K562 (cell line): Measurements from ENCODE around the gene DNASE1L2. TPM values are rescaled to one million over a fixed set of nuclear protein-coding genes. Genes with fewer than 3 reads are reported as not detected.

Source experiments
- CBFA2T2 ChIP-seq: fragments of 450-650 bp; conservative IDR thresholded peaks from 2 replicates; pipeline ENCODE4 v1.6.1; 2017; ENCODE audit warnings: mild to moderate bottlenecking
- ELF4 ChIP-seq: fragments of 450-650 bp; formaldehyde crosslinking; IDR thresholded peaks from 2 replicates; pipeline ENCODE4 v1.4.0; 2022; ENCODE audit warnings: missing genetic modification characterization
- ETV6 ChIP-seq, 3 experiments: fragments of 150-350 bp in 1 of 3; sonication (generic) in 1 of 3; formaldehyde crosslinking in 1 of 3; IDR thresholded peaks; 2 replicates each; pipeline versions ENCODE4 v1.6.1 to v1.8.0; 2014 to 2022; ENCODE audit warnings: borderline replicate concordance in 2 of 3, low read depth in 2 of 3, antibody characterized with exemption in 1 of 3, low read length in 1 of 3, mild to moderate bottlenecking in 1 of 3, missing genetic modification reagents in 1 of 3
- HLTF ChIP-seq: fragments of 450-650 bp; IDR thresholded peaks from 2 replicates; pipeline ENCODE4 v1.6.1; 2016
- HMG20B ChIP-seq: fragments of 250-450 bp; sonication (Bioruptor Pico); IDR thresholded peaks from 2 replicates; pipeline ENCODE4 v1.5.0; 2021; ENCODE audit warnings: mild to moderate bottlenecking
- NR2C1 ChIP-seq, 2 experiments: fragments of 450-650 bp; IDR thresholded peaks; 2 replicates each; pipeline ENCODE4 v1.6.1; 2017; ENCODE audit warnings: mild to moderate bottlenecking in 2 of 2, antibody characterized with exemption in 1 of 2, inconsistent platforms in 1 of 2, missing compliant biosample characterization in 1 of 2, missing genetic modification characterization in 1 of 2
- NR2C2 ChIP-seq, 2 experiments: fragments of 200-800 bp in 1 of 2; sonication (Bioruptor generic) in 1 of 2; sonication (generic) in 1 of 2; formaldehyde crosslinking in 1 of 2; IDR thresholded peaks; 2 replicates each; pipeline versions ENCODE4 v1.6.1 to v1.8.0; 2016 to 2022; ENCODE audit warnings: mild to moderate bottlenecking in 1 of 2, missing compliant biosample characterization in 1 of 2, missing genetic modification characterization in 1 of 2, missing genetic modification reagents in 1 of 2
- SMARCB1 ChIP-seq: IDR thresholded peaks from 2 replicates; pipeline ENCODE4 v1.6.1; 2011; ENCODE audit warnings: improper control_type of control experiment, low read depth; ENCODE audit not compliant: insufficient read length
- TAF9B ChIP-seq: fragments of 450-650 bp; IDR thresholded peaks from 2 replicates; pipeline ENCODE4 v1.6.1; 2018; ENCODE audit warnings: mild to moderate bottlenecking; ENCODE audit not compliant: partially characterized antibody
- polyA plus RNA-seq, 8 experiments: library from polyadenylated mRNA; depleted of rRNA in 4 of 8; stranded (reverse) in 5 of 8; unstranded in 3 of 8; fragments of >200 nt; fragmentation: Nextera tagmentation in 2 of 8; fragmentation: Illumina TruSeq in 1 of 8; extraction: Ambion mirVana in 2 of 8; extraction: Trizol in 1 of 8; gene quantifications; 2 replicates each; pipeline versions ENCODE4 v1.2.1 to v1.2.3, GENCODE V29; 2011 to 2014; ENCODE audit warnings: inconsistent platforms in 1 of 8, missing spikeins in 1 of 8
- total RNA-seq, 7 experiments: library from RNA; depleted of rRNA in 6 of 7; stranded (reverse); fragments of >200 nt in 6 of 7; fragmentation: Illumina TruSeq in 2 of 7; extraction: Trizol in 2 of 7; gene quantifications; 2 replicates each; pipeline versions ENCODE4 v1.2.1 to v1.2.3, GENCODE V29; 2011 to 2021; ENCODE audit warnings: low replicate concordance in 1 of 7
- TF ChIP-seq, protein P1 (sequence below): fragments of 450-650 bp; IDR thresholded peaks from 2 replicates; pipeline ENCODE4 v1.6.1; 2017; ENCODE audit warnings: antibody characterized with exemption, mild to moderate bottlenecking
- TF ChIP-seq, protein P2 (sequence below): sonication (generic); formaldehyde crosslinking; IDR thresholded peaks from 2 replicates; pipeline ENCODE4 v1.8.1; 2023; ENCODE audit warnings: mild to moderate bottlenecking, missing genetic modification reagents
- TF ChIP-seq, protein P3 (sequence below): sonication (generic); formaldehyde crosslinking; IDR thresholded peaks from 2 replicates; pipeline ENCODE4 v1.8.1; 2023; ENCODE audit warnings: mild to moderate bottlenecking, missing genetic modification reagents
- TF ChIP-seq, protein P4 (sequence below): sonication (generic); formaldehyde crosslinking; IDR thresholded peaks from 2 replicates; pipeline ENCODE4 v1.8.1; 2022; ENCODE audit warnings: missing genetic modification reagents
- TF ChIP-seq, protein P5 (sequence below): sonication (generic); formaldehyde crosslinking; IDR thresholded peaks from 2 replicates; pipeline ENCODE4 v1.8.1; 2023; ENCODE audit warnings: mild to moderate bottlenecking, missing genetic modification reagents, moderate library complexity

DNASE1L2 gene
- total and polyA plus RNA-seq, 9 of the 15 experiments (the other 6 are each of a cell fraction or from before 2014, with no cell fraction given): 0.08 to 2.7 (median 1.7) TPM; not detected in 1

DNA sequence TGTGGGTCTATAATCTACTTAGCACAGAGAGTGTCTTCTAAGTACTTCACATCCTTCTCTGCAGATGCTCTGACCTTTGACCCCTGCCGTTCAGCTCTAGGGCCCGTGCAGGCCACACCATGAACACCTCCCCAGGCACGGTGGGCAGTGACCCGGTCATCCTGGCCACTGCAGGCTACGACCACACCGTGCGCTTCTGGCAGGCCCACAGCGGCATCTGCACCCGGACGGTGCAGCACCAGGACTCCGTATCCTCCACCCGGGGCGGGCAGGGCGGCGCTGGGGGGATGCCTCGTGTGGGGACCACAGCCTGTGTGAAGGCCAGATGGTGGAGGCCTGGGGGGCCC lies 30.3 kb upstream of the DNASE1L2 start (continued):
- TF ChIP-seq, protein P1, sequence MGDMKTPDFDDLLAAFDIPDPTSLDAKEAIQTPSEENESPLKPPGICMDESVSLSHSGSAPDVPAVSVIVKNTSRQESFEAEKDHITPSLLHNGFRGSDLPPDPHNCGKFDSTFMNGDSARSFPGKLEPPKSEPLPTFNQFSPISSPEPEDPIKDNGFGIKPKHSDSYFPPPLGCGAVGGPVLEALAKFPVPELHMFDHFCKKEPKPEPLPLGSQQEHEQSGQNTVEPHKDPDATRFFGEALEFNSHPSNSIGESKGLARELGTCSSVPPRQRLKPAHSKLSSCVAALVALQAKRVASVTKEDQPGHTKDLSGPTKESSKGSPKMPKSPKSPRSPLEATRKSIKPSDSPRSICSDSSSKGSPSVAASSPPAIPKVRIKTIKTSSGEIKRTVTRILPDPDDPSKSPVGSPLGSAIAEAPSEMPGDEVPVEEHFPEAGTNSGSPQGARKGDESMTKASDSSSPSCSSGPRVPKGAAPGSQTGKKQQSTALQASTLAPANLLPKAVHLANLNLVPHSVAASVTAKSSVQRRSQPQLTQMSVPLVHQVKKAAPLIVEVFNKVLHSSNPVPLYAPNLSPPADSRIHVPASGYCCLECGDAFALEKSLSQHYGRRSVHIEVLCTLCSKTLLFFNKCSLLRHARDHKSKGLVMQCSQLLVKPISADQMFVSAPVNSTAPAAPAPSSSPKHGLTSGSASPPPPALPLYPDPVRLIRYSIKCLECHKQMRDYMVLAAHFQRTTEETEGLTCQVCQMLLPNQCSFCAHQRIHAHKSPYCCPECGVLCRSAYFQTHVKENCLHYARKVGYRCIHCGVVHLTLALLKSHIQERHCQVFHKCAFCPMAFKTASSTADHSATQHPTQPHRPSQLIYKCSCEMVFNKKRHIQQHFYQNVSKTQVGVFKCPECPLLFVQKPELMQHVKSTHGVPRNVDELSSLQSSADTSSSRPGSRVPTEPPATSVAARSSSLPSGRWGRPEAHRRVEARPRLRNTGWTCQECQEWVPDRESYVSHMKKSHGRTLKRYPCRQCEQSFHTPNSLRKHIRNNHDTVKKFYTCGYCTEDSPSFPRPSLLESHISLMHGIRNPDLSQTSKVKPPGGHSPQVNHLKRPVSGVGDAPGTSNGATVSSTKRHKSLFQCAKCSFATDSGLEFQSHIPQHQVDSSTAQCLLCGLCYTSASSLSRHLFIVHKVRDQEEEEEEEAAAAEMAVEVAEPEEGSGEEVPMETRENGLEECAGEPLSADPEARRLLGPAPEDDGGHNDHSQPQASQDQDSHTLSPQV: peak; percentile 84; the same call in 1 of the 2 replicates
- TF ChIP-seq TAF9B (no peak), CBFA2T2 (0 out of 2 replicates have a peak, but pooled peaks have one; percentile 23), NR2C2 (CRISPR knock-in tag; IDR thresholded peaks at IDR 0.05) (peak; percentile 95), NR2C2 (tag; IDR thresholded peaks at IDR 0.05) (peak; percentile 97), HMG20B (CRISPR knock-in tag) (peak; percentile 73; the same call in 1 of the 2 replicates), ELF4 (0 out of 2 replicates have a peak, but pooled peaks have one; percentile 2), HLTF (0 out of 2 replicates have a peak, but pooled peaks have one; percentile 27), ETV6 (IDR thresholded peaks at IDR 0.05; ENCODE audit: borderline replicate concordance in 1 of 2, low read depth in 2 of 2, low read length in 1 of 2) (no peak), ETV6 (CRISPR knock-in tag; IDR thresholded peaks at IDR 0.05; ENCODE audit: borderline replicate concordance) (peak; percentile 25; the same call in 1 of the 2 replicates), NR2C1 (IDR thresholded peaks at IDR 0.05) (peak; percentile 95), NR2C1 (tag; IDR thresholded peaks at IDR 0.05) (peak; percentile 96), SMARCB1 (no peak)
- TF ChIP-seq, protein P2, sequence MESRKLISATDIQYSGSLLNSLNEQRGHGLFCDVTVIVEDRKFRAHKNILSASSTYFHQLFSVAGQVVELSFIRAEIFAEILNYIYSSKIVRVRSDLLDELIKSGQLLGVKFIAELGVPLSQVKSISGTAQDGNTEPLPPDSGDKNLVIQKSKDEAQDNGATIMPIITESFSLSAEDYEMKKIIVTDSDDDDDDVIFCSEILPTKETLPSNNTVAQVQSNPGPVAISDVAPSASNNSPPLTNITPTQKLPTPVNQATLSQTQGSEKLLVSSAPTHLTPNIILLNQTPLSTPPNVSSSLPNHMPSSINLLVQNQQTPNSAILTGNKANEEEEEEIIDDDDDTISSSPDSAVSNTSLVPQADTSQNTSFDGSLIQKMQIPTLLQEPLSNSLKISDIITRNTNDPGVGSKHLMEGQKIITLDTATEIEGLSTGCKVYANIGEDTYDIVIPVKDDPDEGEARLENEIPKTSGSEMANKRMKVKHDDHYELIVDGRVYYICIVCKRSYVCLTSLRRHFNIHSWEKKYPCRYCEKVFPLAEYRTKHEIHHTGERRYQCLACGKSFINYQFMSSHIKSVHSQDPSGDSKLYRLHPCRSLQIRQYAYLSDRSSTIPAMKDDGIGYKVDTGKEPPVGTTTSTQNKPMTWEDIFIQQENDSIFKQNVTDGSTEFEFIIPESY (CRISPR knock-in tag): 0 out of 2 replicates have a peak, but pooled peaks have one; percentile 2
- TF ChIP-seq, protein P3, sequence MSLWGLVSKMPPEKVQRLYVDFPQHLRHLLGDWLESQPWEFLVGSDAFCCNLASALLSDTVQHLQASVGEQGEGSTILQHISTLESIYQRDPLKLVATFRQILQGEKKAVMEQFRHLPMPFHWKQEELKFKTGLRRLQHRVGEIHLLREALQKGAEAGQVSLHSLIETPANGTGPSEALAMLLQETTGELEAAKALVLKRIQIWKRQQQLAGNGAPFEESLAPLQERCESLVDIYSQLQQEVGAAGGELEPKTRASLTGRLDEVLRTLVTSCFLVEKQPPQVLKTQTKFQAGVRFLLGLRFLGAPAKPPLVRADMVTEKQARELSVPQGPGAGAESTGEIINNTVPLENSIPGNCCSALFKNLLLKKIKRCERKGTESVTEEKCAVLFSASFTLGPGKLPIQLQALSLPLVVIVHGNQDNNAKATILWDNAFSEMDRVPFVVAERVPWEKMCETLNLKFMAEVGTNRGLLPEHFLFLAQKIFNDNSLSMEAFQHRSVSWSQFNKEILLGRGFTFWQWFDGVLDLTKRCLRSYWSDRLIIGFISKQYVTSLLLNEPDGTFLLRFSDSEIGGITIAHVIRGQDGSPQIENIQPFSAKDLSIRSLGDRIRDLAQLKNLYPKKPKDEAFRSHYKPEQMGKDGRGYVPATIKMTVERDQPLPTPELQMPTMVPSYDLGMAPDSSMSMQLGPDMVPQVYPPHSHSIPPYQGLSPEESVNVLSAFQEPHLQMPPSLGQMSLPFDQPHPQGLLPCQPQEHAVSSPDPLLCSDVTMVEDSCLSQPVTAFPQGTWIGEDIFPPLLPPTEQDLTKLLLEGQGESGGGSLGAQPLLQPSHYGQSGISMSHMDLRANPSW (CRISPR knock-in tag): 0 out of 2 replicates have a peak, but pooled peaks have one; percentile 41
- TF ChIP-seq, protein P4, sequence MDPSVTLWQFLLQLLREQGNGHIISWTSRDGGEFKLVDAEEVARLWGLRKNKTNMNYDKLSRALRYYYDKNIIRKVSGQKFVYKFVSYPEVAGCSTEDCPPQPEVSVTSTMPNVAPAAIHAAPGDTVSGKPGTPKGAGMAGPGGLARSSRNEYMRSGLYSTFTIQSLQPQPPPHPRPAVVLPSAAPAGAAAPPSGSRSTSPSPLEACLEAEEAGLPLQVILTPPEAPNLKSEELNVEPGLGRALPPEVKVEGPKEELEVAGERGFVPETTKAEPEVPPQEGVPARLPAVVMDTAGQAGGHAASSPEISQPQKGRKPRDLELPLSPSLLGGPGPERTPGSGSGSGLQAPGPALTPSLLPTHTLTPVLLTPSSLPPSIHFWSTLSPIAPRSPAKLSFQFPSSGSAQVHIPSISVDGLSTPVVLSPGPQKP (CRISPR knock-in tag): 0 out of 2 replicates have a peak, but pooled peaks have one; percentile 78
- TF ChIP-seq, protein P5, sequence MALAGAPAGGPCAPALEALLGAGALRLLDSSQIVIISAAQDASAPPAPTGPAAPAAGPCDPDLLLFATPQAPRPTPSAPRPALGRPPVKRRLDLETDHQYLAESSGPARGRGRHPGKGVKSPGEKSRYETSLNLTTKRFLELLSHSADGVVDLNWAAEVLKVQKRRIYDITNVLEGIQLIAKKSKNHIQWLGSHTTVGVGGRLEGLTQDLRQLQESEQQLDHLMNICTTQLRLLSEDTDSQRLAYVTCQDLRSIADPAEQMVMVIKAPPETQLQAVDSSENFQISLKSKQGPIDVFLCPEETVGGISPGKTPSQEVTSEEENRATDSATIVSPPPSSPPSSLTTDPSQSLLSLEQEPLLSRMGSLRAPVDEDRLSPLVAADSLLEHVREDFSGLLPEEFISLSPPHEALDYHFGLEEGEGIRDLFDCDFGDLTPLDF (CRISPR knock-in tag): 0 out of 2 replicates have a peak, but pooled peaks have one; percentile 49
